ENCODE results near the gene SIM2. TPM values are rescaled to one million over a fixed set of nuclear protein-coding genes. Genes with fewer than 3 reads are reported as not detected.

The SIM2 gene
- total RNA-seq, 4 donors from 2014 or later: 20.3 to 49.4 (median 29.9) TPM

DNA sequence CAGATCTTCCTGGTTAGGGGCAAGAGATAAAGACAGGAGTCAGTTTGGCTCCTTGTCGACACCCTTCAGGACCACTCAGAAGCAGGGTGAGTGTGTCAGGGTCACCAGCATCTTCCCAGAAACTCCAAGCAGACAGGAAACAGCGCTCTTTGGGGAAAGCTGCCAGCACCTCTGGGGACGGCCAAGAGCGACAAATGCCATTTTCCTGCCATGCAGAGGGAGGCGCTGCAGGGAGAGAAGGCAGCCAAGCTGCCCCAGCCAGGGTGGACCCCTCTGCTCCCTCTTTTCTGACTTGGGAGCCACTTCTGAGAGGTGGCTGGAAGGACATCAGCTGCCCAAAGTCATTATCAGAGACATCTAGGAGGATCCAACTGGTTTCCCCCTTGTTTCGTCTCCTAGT lies 29.0 kb downstream of the SIM2 start:
- Histone ChIP-seq H3K36me3 (peaks cover 0 to 99% (median 9%) of the 10 kb centered on the region in 3 donors), H3K4me3 (no peak overlapping the region), H3K27ac (no peak overlapping the region), H3K27me3 (peaks cover 0 to 29% (median 0%) of the 10 kb centered on the region in 4 donors), H3K9me3 (no peaks in the 10 kb centered on the region), H3K4me1 (no peaks in the 10 kb centered on the region)
- TF ChIP-seq POLR2A (IDR thresholded peaks at IDR 0.05) (no peak), CTCF (IDR thresholded peaks at IDR 0.05) (no peak)
- DNase-seq: no peak
- intact Hi-C loops (cut with DNase I): no loop called here
- WGBS, 2 donors: 81 to 83% methylated on average over 3 to 4 of the region's 6 CpGs

DNA sequence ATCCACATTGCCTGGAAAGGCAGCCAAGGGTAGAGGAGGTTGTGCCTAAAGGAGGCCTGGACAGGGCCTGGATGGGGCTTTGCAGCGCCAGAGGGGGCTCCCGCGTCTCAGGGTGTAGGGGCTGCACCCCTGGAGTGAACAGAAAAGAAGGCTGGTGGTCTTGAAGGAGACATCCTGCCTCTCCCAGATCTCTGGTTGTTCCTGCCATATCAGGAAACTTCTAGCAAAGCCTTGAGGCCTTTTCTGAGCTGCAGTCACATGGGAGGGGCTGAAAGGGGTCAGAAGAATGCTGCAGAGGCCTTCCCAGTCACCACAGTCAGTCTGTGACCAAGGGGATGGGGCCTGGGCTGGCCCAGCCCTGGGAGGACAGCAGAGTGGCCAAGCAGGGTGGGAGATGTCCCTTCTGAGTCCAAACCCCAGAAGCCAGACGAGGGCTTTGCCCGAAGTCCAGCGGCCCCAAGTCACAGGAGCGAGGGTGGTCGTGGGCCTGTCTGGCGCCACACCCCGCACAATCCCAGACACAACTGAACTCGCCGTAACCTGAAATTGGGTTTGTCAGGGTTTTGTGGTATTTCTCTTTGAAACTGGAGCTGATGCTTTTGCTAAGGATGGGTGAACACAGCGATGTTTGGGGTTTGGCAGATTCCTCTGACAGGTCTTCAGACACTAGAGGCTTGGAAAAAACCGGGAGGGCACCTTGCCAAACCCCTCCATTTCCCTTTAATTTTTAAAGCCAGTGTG lies 29.6 kb downstream of the SIM2 start:
- H3K9me3 ChIP-seq: no peaks in the 10 kb centered on the region
- DNase-seq: no peak
- no peak for TF ChIP-seq POLR2A (IDR thresholded peaks at IDR 0.05)
- TF ChIP-seq CTCF (IDR thresholded peaks at IDR 0.05): no peak
- intact Hi-C loops (cut with DNase I): no loop called here
- H3K4me1 ChIP-seq: no peaks in the 10 kb centered on the region
- no peak overlapping the region for H3K27ac ChIP-seq
- no peak overlapping the region for H3K4me3 ChIP-seq
- 72% methylated on average over 5 to 11 of the region's 14 CpGs for WGBS, 2 donors
- peaks cover 0 to 22% (median 0%) of the 10 kb centered on the region in 4 donors for H3K27me3 ChIP-seq
- H3K36me3 ChIP-seq: peaks cover 0 to 99% (median 9%) of the 10 kb centered on the region in 3 donors

GRCh38 chr21:36729310-36729970 lies 30.5 kb downstream of the SIM2 start:
- Histone ChIP-seq H3K27me3 (peaks cover 0 to 18% (median 0%) of the 10 kb centered on the region in 4 donors), H3K9me3 (no peaks in the 10 kb centered on the region), H3K27ac (no peak overlapping the region), H3K4me3 (no peak overlapping the region), H3K4me1 (no peaks in the 10 kb centered on the region), H3K36me3 (peaks cover 0 to 99% (median 9%) of the 10 kb centered on the region in 3 donors)
- DNase-seq: no peak
- no peak for TF ChIP-seq CTCF (IDR thresholded peaks at IDR 0.05)
- no peak for TF ChIP-seq POLR2A (IDR thresholded peaks at IDR 0.05)
- intact Hi-C loops (cut with DNase I): no loop called here
- 78 to 87% methylated on average over 16 to 18 of the region's 18 CpGs for WGBS, 2 donors

GRCh38 chr21:36730291-36731281 lies 31.7 kb downstream of the SIM2 start:
- TF ChIP-seq POLR2A (IDR thresholded peaks at IDR 0.05): no peak
- TF ChIP-seq CTCF (IDR thresholded peaks at IDR 0.05): no peak
- Histone ChIP-seq H3K4me1 (no peaks in the 10 kb centered on the region), H3K27ac (no peak overlapping the region), H3K27me3 (peaks cover 0 to 28% (median 0%) of the 10 kb centered on the region in 4 donors), H3K36me3 (peaks cover 0 to 100% (median 9%) of the 10 kb centered on the region in 3 donors), H3K4me3 (no peak overlapping the region), H3K9me3 (no peaks in the 10 kb centered on the region)
- WGBS, 2 donors: 81 to 83% methylated on average over 27 to 30 of the region's 30 CpGs
- DNase-seq: no peak
- intact Hi-C loops (cut with DNase I): no loop called here
